ENCODE data around the gene WIPI1.
A peak's percentile ranks its signal among the peaks of the same experiment; 100 is the strongest.

DNA sequence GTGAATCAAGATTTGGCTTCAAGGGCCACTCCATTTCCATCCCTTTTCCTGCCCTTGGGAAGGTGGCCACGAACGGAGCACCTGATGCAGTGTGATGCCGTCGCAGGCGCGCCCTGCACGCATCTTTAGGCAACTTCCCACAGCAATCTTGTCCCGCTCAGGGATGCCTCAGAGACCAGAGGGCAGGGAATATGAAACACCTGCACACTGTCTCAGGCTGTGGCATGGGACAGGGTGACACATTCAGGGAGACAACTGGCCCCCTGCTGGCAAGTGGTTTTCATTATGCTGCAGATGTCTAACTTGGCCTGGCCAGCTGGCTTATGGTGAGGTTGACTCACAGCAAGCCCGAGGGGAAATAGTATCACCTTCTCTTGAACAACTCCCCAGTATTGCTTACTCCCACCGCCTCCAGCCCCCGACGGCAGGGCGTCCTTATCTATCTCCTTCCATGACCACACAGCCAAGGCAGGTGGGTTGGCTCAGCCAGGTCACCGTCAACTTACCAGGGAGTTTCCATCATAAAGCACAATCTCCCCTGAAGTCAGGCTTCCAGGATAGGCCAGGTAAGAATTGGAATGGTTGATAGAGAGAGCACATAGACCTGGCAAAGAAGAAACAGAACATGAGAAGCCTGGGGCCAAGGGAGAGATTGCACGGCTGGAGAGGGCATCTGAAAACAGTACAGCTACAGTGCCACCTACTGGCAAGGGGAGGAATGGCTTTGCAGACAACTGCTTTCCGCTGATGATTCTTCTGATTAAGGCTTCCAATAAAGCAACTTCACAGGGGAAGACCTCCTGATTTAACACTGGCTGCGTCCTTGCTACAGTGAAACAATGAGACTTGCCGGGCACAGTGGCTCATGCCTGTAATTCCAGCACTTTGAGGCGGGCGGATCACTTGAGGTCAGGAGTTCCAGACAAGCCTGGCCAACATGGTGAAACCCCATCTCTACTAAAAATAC, 21.1 kb downstream of the WIPI1 start:
- TF ChIP-seq, protein P1, sequence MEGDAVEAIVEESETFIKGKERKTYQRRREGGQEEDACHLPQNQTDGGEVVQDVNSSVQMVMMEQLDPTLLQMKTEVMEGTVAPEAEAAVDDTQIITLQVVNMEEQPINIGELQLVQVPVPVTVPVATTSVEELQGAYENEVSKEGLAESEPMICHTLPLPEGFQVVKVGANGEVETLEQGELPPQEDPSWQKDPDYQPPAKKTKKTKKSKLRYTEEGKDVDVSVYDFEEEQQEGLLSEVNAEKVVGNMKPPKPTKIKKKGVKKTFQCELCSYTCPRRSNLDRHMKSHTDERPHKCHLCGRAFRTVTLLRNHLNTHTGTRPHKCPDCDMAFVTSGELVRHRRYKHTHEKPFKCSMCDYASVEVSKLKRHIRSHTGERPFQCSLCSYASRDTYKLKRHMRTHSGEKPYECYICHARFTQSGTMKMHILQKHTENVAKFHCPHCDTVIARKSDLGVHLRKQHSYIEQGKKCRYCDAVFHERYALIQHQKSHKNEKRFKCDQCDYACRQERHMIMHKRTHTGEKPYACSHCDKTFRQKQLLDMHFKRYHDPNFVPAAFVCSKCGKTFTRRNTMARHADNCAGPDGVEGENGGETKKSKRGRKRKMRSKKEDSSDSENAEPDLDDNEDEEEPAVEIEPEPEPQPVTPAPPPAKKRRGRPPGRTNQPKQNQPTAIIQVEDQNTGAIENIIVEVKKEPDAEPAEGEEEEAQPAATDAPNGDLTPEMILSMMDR (IDR thresholded peaks at IDR 0.05): peak; percentile 87 to 94 (median 89)
- TF ChIP-seq POLR2A (IDR thresholded peaks at IDR 0.05) (no peak), POLR2AphosphoS5 (IDR thresholded peaks at IDR 0.05; ENCODE audit: insufficient read depth in 1 of 2, low read depth in 1 of 2) (peak; percentile 23 to 34)
